GM12874 (cell line): ENCODE data around the gene REG1A.

Source experiments
- TF ChIP-seq, protein P1 (sequence below): IDR thresholded peaks from 2 replicates; pipeline ENCODE4 v1.5.1; 2011; ENCODE audit warnings: low read depth, mild to moderate bottlenecking, control low read depth, low read length, moderate library complexity; ENCODE audit not compliant: insufficient read depth

Gene REG1A

GRCh38 chr2:79105259-79105658 lies 15.0 kb upstream of the REG1A start:
- TF ChIP-seq, protein P1, sequence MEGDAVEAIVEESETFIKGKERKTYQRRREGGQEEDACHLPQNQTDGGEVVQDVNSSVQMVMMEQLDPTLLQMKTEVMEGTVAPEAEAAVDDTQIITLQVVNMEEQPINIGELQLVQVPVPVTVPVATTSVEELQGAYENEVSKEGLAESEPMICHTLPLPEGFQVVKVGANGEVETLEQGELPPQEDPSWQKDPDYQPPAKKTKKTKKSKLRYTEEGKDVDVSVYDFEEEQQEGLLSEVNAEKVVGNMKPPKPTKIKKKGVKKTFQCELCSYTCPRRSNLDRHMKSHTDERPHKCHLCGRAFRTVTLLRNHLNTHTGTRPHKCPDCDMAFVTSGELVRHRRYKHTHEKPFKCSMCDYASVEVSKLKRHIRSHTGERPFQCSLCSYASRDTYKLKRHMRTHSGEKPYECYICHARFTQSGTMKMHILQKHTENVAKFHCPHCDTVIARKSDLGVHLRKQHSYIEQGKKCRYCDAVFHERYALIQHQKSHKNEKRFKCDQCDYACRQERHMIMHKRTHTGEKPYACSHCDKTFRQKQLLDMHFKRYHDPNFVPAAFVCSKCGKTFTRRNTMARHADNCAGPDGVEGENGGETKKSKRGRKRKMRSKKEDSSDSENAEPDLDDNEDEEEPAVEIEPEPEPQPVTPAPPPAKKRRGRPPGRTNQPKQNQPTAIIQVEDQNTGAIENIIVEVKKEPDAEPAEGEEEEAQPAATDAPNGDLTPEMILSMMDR: no peak

DNA sequence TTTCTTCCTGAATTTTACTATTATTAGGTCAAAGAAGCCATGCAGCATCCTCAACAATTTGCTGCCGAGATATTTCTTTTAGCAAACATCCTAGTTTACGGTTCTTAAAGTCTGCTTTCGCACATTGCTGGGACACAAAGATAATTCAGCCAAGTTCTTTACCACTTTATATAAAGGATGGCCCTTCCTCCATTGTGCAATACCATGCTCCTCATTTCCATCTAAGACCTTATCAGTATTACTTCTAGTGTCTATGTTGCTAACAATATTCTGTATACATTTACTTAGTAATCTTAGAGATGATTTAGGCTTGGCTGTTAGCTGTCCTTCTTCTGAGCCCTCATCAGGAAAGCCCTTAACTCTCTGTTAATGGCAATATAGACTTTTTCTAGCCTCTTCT lies 8.0 kb upstream of the REG1A start:
- TF ChIP-seq, protein P1: no peak

- TF ChIP-seq, protein P1: no peak
These were observed 5.3 kb upstream of the REG1A start for GRCh38 chr2:79114797-79115494.

GRCh38 chr2:79116997-79117928 lies 3.0 kb upstream of the REG1A start:
- TF ChIP-seq, protein P1: no peak

GRCh38 chr2:79122676-79123075 lies 2.4 kb downstream of the REG1A start:
- TF ChIP-seq, protein P1: no peak

- TF ChIP-seq, protein P1: no peak
These were observed 4.8 kb downstream of the REG1A start for GRCh38 chr2:79124907-79125720.

- TF ChIP-seq, protein P1: no peak
These were observed 5.4 kb downstream of the REG1A start for GRCh38 chr2:79125721-79125985.
